Iris pigment epithelial cell (primary cell): ENCODE measurements around the gene FANCB.

Experiments
- DNase-seq: peaks from one replicate; pipeline ENCODE4 v3.0.0-alpha.2; 2011; ENCODE audit warnings: low read depth

The FANCB gene

GRCh38 chrX:14832586-14832985, 40.3 kb downstream of the FANCB start:
- DNase-seq, result no peak

DNA sequence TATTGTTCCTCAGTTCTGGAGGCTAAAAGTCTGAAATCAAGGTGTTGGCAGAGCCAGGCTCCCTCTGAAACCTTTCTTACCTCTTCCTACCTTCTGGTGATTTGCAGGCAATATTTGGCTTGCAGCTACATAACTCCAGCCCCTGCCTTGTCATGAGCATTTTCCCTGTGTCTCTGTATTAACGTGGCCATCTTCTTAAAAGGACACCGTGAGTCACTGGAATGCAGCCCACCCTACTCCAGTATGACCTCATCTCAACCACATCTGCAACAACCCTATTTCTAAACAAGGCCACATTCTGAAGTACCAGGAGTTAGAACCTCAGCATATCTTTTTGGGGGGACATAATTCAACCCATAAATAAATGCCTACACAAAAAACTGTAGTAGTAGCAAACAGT, 40.7 kb downstream of the FANCB start:
- peak; percentile 54 for DNase-seq

DNA sequence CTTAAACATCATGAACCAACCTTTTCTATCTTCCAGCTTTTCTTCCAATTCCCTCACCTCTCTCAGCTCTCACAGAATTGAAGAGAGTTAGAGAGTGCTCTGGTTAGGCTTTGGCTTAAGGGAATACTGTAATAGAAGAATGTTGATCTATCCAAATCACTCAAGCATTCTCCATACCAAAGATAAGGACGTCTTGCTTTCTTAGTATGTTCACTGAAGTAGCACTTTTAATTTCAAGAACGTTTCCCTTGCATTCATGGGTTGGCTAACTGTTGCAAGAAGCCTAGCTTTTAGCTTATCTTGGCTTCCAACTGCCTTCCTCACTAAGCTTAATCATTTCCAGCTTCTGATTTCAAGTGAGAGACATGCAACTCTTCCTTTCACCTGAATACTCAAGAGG, 43.2 kb downstream of the FANCB start:
- DNase-seq, result no peak

GRCh38 chrX:14826319-14826718, 46.5 kb downstream of the FANCB start:
- DNase-seq, result no peak

GRCh38 chrX:14825851-14826250, 47.0 kb downstream of the FANCB start:
- DNase-seq, result no peak

DNA sequence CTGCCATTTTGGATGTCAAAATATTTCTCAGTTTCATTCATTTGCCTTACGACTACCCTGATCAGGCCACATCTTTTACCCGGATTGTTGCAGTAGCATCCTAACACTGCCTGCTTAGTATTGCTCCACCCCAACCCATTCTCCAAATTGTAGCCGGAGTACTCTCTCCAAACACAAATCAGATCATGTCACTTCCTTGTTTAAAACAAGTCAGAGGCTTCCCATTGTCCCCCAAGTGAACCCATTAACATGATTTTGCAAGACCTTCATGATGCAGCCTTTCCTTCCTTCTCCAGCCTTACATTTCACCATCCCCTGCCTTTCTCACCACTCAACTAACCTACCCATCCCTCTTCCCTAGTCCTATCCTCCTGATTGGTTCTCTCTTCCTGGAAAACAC, 53.1 kb downstream of the FANCB start:
- DNase-seq, result no peak

DNA sequence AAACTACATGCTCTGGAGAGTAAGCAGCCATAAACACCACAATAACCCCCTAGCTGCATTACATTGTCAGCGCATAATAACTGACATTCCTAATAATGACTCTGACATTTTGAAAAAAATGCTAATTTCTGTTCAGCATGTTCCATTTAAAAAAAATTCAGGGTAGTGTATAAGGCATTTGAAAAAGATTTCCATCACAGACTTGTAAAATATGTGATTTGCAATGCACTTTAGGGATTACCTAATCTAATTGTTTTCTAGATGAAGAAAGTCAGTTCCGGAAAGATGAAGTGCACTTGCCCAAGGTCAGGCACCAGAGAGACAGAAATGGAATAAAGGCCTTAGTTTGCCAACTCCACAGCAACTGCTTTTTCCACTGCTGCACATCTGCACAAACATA, 55.3 kb downstream of the FANCB start:
- no peak for DNase-seq

DNA sequence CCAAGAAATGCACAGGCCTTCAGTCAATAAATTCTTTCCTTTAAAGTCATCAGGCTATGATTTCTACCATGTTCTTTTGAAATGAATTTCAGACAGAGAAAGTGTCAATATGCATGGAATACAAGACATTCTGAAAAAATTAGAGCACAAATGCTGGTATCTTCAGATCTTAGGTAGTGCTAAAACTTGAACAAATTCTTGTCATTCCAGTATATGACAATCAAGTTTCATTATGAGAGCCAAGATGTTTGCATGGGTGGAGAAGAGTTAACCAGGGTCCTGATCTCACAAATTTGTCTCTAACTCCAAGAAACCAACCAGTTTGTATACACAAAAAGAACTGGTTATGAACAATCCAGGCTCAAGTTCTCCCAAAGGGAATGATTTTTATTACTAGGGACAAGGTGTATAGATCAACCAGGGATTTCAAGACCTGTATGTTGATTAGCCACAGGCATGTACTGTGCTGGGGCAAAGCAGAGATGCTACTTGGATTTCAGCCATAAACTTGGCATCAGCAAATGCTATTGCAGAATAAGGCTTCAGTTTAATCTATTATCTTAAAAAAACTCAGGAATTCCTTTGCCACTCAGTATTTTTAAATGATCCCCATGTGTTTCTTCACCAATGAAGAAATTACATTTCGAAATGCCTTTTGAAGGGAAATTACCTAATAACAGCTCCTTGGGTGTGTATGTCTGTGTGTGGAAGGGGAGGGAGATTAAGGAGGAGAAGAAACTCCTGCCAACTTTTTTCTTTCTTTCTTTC, 69.7 kb downstream of the FANCB start:
- DNase-seq, result peak; percentile 30

DNA sequence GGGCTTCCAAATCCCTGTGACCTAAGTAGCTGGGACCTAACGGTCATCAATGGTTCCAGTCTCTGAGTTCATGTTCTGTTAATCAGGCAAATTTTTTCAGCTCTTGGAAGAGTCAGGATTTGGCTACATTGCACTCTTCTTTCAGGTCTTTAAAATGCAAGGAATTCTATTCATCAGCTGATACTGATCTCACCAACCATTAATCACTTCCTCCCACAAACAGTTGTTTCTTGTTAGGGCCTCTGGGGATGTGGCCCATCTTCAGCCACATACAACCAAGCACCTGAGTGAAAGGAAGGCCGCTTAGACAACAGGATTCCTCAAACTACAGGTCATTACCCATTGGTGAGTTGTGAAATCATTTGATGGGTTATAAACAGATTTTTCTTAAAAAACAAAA, 71.7 kb downstream of the FANCB start:
- peak; percentile 28 for DNase-seq

GRCh38 chrX:14798805-14799397, 74.0 kb downstream of the FANCB start:
- no peak for DNase-seq
